Trophoblast cell (in vitro differentiated cells and primary cell): Measurements from ENCODE around the gene HDAC8.
"Not testable (repeated sequence)": the region's sequence is repeated elsewhere in the genome, so short reads cannot be mapped to it uniquely, and the experiment has no call there.

ENCODE experiments used
- DNase-seq, 2 donors: peaks; one replicate each; pipeline ENCODE4 v3.0.0-alpha.2; 2016
- H2AFZ ChIP-seq: 2 replicates; pipeline ENCODE4 v1.6.1; 2013; ENCODE audit warnings: low read length, moderate library complexity, mild to moderate bottlenecking; ENCODE audit not compliant: insufficient read depth, poor library complexity
- H2AK5ac ChIP-seq: 2 replicates; pipeline ENCODE4 v1.6.1; 2013; ENCODE audit warnings: mild to moderate bottlenecking, low read length
- H2BK120ac ChIP-seq: 2 replicates; pipeline ENCODE4 v1.6.1; 2013; ENCODE audit warnings: low read length, mild to moderate bottlenecking, moderate library complexity; ENCODE audit not compliant: insufficient read depth, poor library complexity
- H2BK12ac ChIP-seq: 2 replicates; pipeline ENCODE4 v1.6.1; 2013; ENCODE audit warnings: mild to moderate bottlenecking, low read length, moderate library complexity
- H2BK5ac ChIP-seq: 2 replicates; pipeline ENCODE4 v1.6.1; 2013; ENCODE audit warnings: low read length, low read depth, moderate library complexity, mild to moderate bottlenecking; ENCODE audit not compliant: poor library complexity
- H3K14ac ChIP-seq: 2 replicates; pipeline ENCODE4 v1.6.1; 2013; ENCODE audit warnings: mild to moderate bottlenecking, low read length
- H3K18ac ChIP-seq: 2 replicates; pipeline ENCODE4 v1.6.1; 2013; ENCODE audit warnings: mild to moderate bottlenecking, low read length
- H3K23ac ChIP-seq: 2 replicates; pipeline ENCODE4 v1.6.1; 2013; ENCODE audit warnings: low read length
- H3K27ac ChIP-seq: 2 replicates; pipeline ENCODE4 v1.5.1; 2013; ENCODE audit warnings: low read depth, mild to moderate bottlenecking, inconsistent platforms, low read length, moderate library complexity
- H3K27me3 ChIP-seq: 2 replicates; pipeline ENCODE4 v1.6.1; 2013; ENCODE audit warnings: inconsistent platforms, mild to moderate bottlenecking, low read length, moderate library complexity; ENCODE audit not compliant: insufficient read depth
- H3K36me3 ChIP-seq, 2 experiments: 1 replicate in 1 of 2; 2 replicates in 1 of 2; pipeline ENCODE4 v1.6.1; 2013; ENCODE audit warnings: low read length in 2 of 2, mild to moderate bottlenecking in 2 of 2, moderate library complexity in 1 of 2; ENCODE audit not compliant: insufficient read depth in 2 of 2, control insufficient read depth in 1 of 2
- H3K4ac ChIP-seq: 2 replicates; pipeline ENCODE4 v1.6.1; 2013; ENCODE audit warnings: low read depth, mild to moderate bottlenecking, low read length, moderate library complexity
- H3K4me1 ChIP-seq, 2 experiments: 1 replicate in 1 of 2; 2 replicates in 1 of 2; pipeline ENCODE4 v1.6.1; 2013; ENCODE audit warnings: low read length in 2 of 2, mild to moderate bottlenecking in 2 of 2, moderate library complexity in 1 of 2; ENCODE audit not compliant: insufficient read depth in 2 of 2, control insufficient read depth in 1 of 2
- H3K4me2 ChIP-seq: 2 replicates; pipeline ENCODE4 v1.6.1; 2013; ENCODE audit warnings: inconsistent platforms, mild to moderate bottlenecking, low read length, moderate library complexity
- H3K4me3 ChIP-seq: 2 replicates; pipeline ENCODE4 v1.5.1; 2013; ENCODE audit warnings: mild to moderate bottlenecking, low read depth, low read length, inconsistent platforms
- H3K79me1 ChIP-seq: one replicate; pipeline ENCODE4 v1.6.1; 2013; ENCODE audit warnings: low read length
- H3K79me2 ChIP-seq: 2 replicates; pipeline ENCODE4 v1.6.1; 2013; ENCODE audit warnings: low read length, mild to moderate bottlenecking; ENCODE audit not compliant: control insufficient read depth, insufficient read depth, poor library complexity
- H3K9ac ChIP-seq: 2 replicates; pipeline ENCODE4 v1.6.1; 2013; ENCODE audit warnings: mild to moderate bottlenecking, low read length
- H3K9me3 ChIP-seq: 2 replicates; pipeline ENCODE4 v1.6.1; 2013; ENCODE audit warnings: low read depth, mild to moderate bottlenecking, control low read depth, inconsistent platforms, low read length; ENCODE audit not compliant: insufficient read depth
- H4K12ac ChIP-seq: 2 replicates; pipeline ENCODE4 v1.6.1; 2013; ENCODE audit warnings: low read depth, mild to moderate bottlenecking, low read length, moderate library complexity
- H4K8ac ChIP-seq: 2 replicates; pipeline ENCODE4 v1.6.1; 2013; ENCODE audit warnings: low read depth, mild to moderate bottlenecking, low read length, moderate library complexity
- H4K91ac ChIP-seq: one replicate; pipeline ENCODE4 v1.6.1; 2013; ENCODE audit warnings: low read depth, mild to moderate bottlenecking, low read length, moderate library complexity
- WGBS: extraction: QIAGEN DNeasy Blood & Tissue Kit; methylation state at CpG from one replicate; pipeline ENCODE4 v1.1.7; 2013; ENCODE audit warnings: missing lambda C conversion rate; ENCODE audit not compliant: insufficient read length, insufficient coverage; ENCODE audit errors: extremely low coverage; 5-methylcytosine and 5-hydroxymethylcytosine counted together

The HDAC8 gene

GRCh38 chrX:72609313-72609712 is 36.7 kb upstream of the HDAC8 start:
- Histone ChIP-seq H3K79me1 (no peaks in the 10 kb centered on the region), H3K18ac (no peak overlapping the region), H4K12ac (no peak overlapping the region), H3K9ac (no peak overlapping the region), H3K14ac (no peak overlapping the region), H3K4me1 (no peaks in the 10 kb centered on the region), H3K23ac (no peak overlapping the region), H3K36me3 (no peaks in the 10 kb centered on the region), H3K4ac (no peak overlapping the region), H4K8ac (no peak overlapping the region), H3K79me2 (no peaks in the 10 kb centered on the region), H3K27ac (no peak overlapping the region), H3K4me2 (no peak overlapping the region), H3K27me3 (no peaks in the 10 kb centered on the region), H3K4me3 (no peak overlapping the region), H2BK5ac (no peak overlapping the region), H2BK12ac (no peak overlapping the region), H2AFZ (no peak overlapping the region), H3K9me3 (no peaks in the 10 kb centered on the region), H2AK5ac (no peak overlapping the region), H2BK120ac (no peak overlapping the region), H4K91ac (no peak overlapping the region)
- peak in 1 of 2 donors; percentile 23 for DNase-seq
- no CpG with 5 or more reads among the region's 2 CpGs for WGBS

GRCh38 chrX:72604705-72605104 is 32.1 kb upstream of the HDAC8 start:
- no peak overlapping the region for H4K12ac ChIP-seq
- no peak overlapping the region for H3K4me2 ChIP-seq
- H4K8ac ChIP-seq, result no peak overlapping the region
- no peak overlapping the region for H2AK5ac ChIP-seq
- H4K91ac ChIP-seq, result no peak overlapping the region
- no peak overlapping the region for H3K23ac ChIP-seq
- no peak overlapping the region for H3K4me3 ChIP-seq
- DNase-seq, result no peak
- no peak overlapping the region for H2BK5ac ChIP-seq
- no CpG with 5 or more reads among the region's 3 CpGs for whole genome bisulfite sequencing
- H2AFZ ChIP-seq, result no peak overlapping the region
- H3K18ac ChIP-seq, result no peak overlapping the region
- H3K9me3 ChIP-seq, result no peaks in the 10 kb centered on the region
- no peak overlapping the region for H3K27ac ChIP-seq
- H3K9ac ChIP-seq, result no peak overlapping the region
- H2BK12ac ChIP-seq, result no peak overlapping the region
- no peaks in the 10 kb centered on the region for H3K4me1 ChIP-seq
- H2BK120ac ChIP-seq, result no peak overlapping the region
- H3K36me3 ChIP-seq, result no peaks in the 10 kb centered on the region
- H3K79me2 ChIP-seq, result no peaks in the 10 kb centered on the region
- H3K4ac ChIP-seq, result no peak overlapping the region
- no peak overlapping the region for H3K14ac ChIP-seq
- H3K27me3 ChIP-seq, result no peaks in the 10 kb centered on the region
- no peaks in the 10 kb centered on the region for H3K79me1 ChIP-seq

GRCh38 chrX:72604112-72604511 is 31.5 kb upstream of the HDAC8 start:
- Histone ChIP-seq H3K4me2 (no peak overlapping the region), H4K12ac (no peak overlapping the region), H3K79me2 (no peaks in the 10 kb centered on the region), H4K8ac (no peak overlapping the region), H4K91ac (no peak overlapping the region), H3K18ac (no peak overlapping the region), H3K14ac (no peak overlapping the region), H3K4me1 (no peaks in the 10 kb centered on the region), H3K4ac (no peak overlapping the region), H3K9me3 (no peaks in the 10 kb centered on the region), H2AK5ac (no peak overlapping the region), H3K4me3 (no peak overlapping the region), H2BK120ac (no peak overlapping the region), H2AFZ (no peak overlapping the region), H3K27me3 (no peaks in the 10 kb centered on the region), H2BK5ac (no peak overlapping the region), H3K79me1 (no peaks in the 10 kb centered on the region), H3K27ac (no peak overlapping the region), H3K23ac (no peak overlapping the region), H3K9ac (no peak overlapping the region), H2BK12ac (no peak overlapping the region), H3K36me3 (no peaks in the 10 kb centered on the region)
- no CpG with 5 or more reads among the region's 2 CpGs for WGBS
- no peak for DNase-seq

GRCh38 chrX:72591038-72591437 is 18.4 kb upstream of the HDAC8 start:
- not testable (repeated sequence) for H4K12ac ChIP-seq, DNase-seq, H2BK5ac ChIP-seq, H3K4me1 ChIP-seq, H2BK120ac ChIP-seq, H3K79me1 ChIP-seq, H3K4me2 ChIP-seq, H3K23ac ChIP-seq, H4K91ac ChIP-seq, H3K79me2 ChIP-seq, H2AK5ac ChIP-seq, H3K9me3 ChIP-seq, H3K14ac ChIP-seq, H3K27ac ChIP-seq, H3K4ac ChIP-seq, H2BK12ac ChIP-seq, H3K4me3 ChIP-seq, H3K18ac ChIP-seq, H3K36me3 ChIP-seq, H3K9ac ChIP-seq, H4K8ac ChIP-seq, H2AFZ ChIP-seq, H3K27me3 ChIP-seq
- WGBS, result no CpG with 5 or more reads among the region's 4 CpGs
